ENCODE measurements around the gene SNRNP48.

The SNRNP48 gene

GRCh38 chr6:7589949-7590917 lies at the start of gene SNRNP48:
Gene SNRNP48 (plus strand): TSS chr6:7590198. CDS start chr6:7590258, 60 bp downstream.
- peak; percentile 85 to 91 for DNase-seq (ENCODE audit: low read depth in 2 of 2)

- no peak for DNase-seq (ENCODE audit: low read depth in 2 of 2)
Measured at GRCh38 chr6:7540595-7540994, 49.4 kb upstream of the SNRNP48 start.

GRCh38 chr6:7541175-7542064 lies 48.6 kb upstream of the SNRNP48 start, which contains the start of gene DSP:
Gene DSP (plus strand): TSS chr6:7541671. CDS start chr6:7541916, 245 bp downstream.
- DNase-seq (ENCODE audit: low read depth in 2 of 2): peak; percentile 11 to 15

- no peak for DNase-seq (ENCODE audit: low read depth in 2 of 2)
Measured at GRCh38 chr6:7542065-7542873, 47.7 kb upstream of the SNRNP48 start.

GRCh38 chr6:7542874-7543624 lies 46.9 kb upstream of the SNRNP48 start:
- no peak for DNase-seq (ENCODE audit: low read depth in 2 of 2)

GRCh38 chr6:7543789-7544424 lies 46.1 kb upstream of the SNRNP48 start:
- DNase-seq (ENCODE audit: low read depth in 2 of 2): no peak

- DNase-seq (ENCODE audit: low read depth in 2 of 2): no peak
Measured at GRCh38 chr6:7544597-7544996, 45.4 kb upstream of the SNRNP48 start.

GRCh38 chr6:7545316-7546019 lies 44.5 kb upstream of the SNRNP48 start:
- no peak for DNase-seq (ENCODE audit: low read depth in 2 of 2)

GRCh38 chr6:7546020-7546369 lies 44.0 kb upstream of the SNRNP48 start:
- no peak for DNase-seq (ENCODE audit: low read depth in 2 of 2)

- DNase-seq (ENCODE audit: low read depth in 2 of 2): no peak
Measured at GRCh38 chr6:7546383-7546782, 43.6 kb upstream of the SNRNP48 start.

- no peak for DNase-seq (ENCODE audit: low read depth in 2 of 2)
Measured at GRCh38 chr6:7546896-7547295, 43.1 kb upstream of the SNRNP48 start.

GRCh38 chr6:7547315-7547714 lies 42.7 kb upstream of the SNRNP48 start:
- DNase-seq (ENCODE audit: low read depth in 2 of 2): no peak

- DNase-seq (ENCODE audit: low read depth in 2 of 2): no peak
Measured at GRCh38 chr6:7550433-7550801, 39.6 kb upstream of the SNRNP48 start.

- DNase-seq (ENCODE audit: low read depth in 2 of 2): no peak
Measured at GRCh38 chr6:7554533-7555275, 35.3 kb upstream of the SNRNP48 start.

GRCh38 chr6:7555671-7556070 lies 34.3 kb upstream of the SNRNP48 start:
- no peak for DNase-seq (ENCODE audit: low read depth in 2 of 2)

GRCh38 chr6:7556394-7557106 lies 33.4 kb upstream of the SNRNP48 start:
- DNase-seq (ENCODE audit: low read depth in 2 of 2): no peak

GRCh38 chr6:7557652-7558051 lies 32.3 kb upstream of the SNRNP48 start:
- no peak for DNase-seq (ENCODE audit: low read depth in 2 of 2)

GRCh38 chr6:7558781-7559180 lies 31.2 kb upstream of the SNRNP48 start:
- no peak for DNase-seq (ENCODE audit: low read depth in 2 of 2)
